Measurements from ENCODE around the gene GJB2.
"Not testable (repeated sequence)": the region's sequence is repeated elsewhere in the genome, so short reads cannot be mapped to it uniquely, and the experiment has no call there.

The GJB2 gene

DNA sequence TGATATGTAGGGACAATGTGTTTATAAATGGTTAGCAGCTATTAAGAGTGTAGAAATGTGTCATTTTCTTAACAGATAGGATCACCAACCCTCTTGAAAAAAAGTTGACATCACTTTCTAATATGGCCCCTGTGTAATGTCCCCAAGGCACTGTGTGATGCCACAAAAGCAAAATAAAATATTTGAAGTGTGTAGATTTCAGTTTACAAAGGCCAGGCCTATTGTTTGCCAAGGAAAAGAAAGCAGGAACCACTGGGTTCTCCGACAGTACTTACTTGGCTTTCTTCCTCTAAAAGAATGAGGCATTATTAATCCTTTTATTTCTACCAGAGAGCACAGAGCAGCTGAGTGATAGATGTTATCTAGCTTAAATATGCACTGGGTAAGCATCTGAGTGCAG, 21.4 kb downstream of the GJB2 start:
- DNase-seq, result no peak

DNA sequence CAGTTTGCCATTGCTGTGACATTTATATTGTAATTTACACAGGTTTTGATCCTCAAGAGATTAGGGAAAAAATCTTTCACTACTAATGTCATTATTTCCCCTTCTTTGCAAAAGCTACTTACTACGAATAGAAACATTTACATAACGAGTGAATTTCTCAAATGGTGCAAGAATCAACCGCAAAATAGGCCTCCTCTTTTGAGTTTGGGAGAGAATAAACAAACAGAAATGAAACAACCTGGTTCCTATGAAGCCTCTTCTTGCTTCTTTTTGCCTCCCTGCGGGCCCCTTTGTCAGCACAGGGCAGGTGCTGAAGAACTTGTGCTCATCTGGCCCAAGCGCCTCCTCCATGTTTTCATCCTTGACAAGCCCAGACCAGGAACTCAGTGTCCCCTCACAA, 21.8 kb downstream of the GJB2 start:
- no peak for DNase-seq

DNA sequence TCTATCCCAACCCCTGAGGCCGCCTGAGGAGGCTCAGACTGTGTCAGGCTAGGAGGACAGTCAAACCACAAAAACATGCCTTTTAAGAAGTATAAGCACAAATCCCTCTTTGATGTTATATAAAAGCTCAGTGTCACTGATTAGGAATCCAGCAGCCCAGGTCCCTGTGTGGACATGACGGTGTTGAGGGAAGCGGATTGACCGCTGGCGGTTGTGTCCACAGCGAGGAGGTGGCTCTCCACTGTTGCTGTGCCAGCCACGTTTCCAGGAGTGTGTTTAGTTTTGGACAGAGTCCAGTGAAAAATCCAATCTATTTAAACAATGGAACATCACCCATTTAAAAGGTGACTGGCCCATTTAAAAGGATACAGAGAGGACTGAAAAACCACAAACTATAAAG, 24.3 kb downstream of the GJB2 start:
- no peak for DNase-seq

DNA sequence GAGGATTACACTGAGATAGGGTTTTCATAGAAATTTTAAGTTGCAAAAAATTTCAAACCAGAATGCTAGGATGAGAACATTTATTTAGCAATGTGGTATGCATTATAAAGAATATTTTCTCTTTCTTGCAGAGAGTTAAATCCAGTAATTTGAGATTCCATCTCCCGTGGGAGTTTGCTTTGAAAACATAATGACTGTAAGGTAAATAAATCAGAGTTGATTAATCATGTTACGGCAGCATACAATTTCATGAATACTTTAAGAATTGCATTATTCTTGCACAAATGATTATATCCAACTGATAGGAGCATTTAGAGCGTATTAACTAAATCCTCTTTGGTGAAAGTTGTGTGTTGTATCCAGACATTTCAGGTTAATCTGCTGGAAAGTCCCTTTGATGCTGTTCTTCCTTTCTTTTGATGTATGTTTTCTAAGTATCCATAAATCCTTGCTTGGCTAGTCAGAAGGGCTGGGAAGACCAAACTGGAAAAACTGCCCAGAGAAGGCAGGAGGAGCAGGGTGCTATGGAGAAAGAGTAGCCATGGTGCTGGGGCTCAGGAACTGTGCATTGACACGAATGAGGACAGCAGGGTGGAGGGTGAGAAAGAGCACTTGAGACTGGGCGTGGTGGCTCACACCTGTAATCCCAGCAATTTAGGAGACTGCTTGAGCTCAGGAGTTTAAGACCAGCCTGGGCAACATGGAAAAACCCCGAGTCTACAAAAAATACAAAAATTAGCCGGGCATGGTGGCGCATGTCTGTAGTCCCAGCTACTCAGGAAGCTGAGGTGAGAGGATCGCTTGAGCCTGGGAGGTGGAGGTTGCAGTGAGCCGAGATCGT, 27.1 kb downstream of the GJB2 start:
- no peak for DNase-seq

DNA sequence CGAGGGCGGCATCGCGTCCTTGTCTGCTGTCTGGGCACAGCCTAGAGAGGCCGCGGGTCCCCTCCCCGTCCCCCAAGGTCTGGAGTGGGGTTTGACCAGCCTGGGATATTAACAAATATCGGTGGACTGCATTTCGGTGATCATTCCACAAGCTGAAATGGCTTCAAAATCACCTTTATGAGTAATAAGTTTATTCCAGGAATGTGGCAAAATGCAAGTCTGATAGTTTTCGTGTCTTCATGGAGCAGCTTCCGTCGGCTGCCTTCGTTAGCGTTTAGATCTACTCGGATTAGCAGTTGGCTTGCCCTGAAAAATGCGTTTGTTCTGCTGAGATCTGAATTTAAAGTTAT, 30.8 kb downstream of the GJB2 start:
- DNase-seq, result no peak

DNA sequence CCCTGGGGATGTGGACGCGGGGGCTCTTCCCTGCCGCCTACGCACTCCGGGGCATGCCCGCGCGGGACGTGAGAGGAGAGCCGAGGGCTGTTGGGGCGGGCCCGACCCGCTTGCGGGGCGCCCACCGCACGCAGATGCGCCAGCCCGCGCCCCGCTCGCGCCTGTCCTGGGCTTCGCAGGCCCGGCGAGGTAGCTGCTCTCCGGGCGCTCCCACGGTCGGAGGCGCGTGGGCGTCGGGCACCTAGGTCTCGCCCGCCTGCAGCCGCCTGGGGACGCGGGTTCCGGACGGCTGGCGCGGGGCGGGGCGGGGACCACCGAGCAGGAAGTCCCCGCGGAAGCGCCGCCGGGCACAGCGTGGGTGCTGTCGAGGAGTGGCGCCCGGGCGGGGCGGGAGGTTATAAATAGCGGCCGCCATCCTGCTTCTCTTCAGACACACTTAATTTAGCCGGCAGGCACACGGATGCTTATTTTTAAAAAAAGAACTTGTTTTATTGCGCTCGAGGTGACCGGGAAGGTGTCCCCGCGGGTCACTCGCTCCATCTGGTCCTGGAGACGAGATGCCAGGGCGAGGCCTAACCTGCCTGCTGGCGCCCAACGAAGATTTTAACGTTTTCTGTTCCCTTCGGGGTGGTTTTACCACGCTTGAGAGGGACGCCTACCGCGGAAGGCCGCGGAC, 31.3 kb downstream of the GJB2 start:
- DNase-seq, result no peak

DNA sequence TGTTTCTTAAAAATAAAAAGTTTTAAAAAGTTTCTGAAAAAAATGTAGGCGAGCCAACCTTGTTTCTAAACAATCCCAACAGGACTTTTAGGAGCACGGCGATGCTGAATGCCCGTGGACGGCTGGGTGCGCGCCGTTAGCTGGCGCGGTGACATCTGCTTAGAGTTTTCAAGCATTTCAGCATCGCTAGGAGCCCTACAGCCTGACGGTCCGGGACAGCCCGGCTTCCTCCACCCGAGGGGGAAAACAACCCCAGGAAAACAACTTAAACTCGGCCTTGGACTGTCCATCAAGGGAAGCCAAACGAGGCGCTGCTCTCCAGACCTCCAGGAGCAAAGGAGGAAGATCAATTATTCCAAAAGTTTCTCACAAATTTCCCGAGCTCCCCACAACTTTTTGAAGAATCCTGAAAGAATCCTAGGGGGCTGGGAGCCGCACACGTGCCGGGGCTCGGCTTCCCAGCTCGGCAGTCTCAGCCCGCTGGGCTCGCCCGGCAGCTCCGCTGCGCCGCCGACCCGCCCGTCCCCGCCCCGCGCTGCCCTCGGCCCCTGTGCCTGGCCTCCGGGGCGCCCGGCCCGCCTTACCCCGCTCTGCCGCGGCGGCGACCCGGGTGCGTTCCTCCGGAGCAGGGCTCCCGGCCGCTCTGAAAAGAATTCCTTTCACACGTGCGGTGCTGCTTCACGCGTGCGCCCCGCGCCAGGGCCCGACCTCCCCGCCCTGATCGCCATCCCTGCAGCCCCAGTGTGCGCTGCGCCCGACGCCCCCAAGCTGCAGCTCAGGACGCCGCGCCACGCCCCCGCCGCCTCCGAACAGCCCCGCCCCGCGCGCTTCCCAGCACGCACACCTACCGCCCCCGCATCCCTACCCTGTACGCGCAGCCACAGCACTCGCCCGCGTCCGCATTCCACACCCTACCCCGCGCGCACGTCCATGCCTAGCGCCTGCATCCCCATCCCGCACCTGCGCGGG, 32.1 kb downstream of the GJB2 start, which contains the start of gene GJA3:
Gene GJA3, minus strand, starts transcription at position 747 of the 969 bp plus-strand sequence. CDS start 17,764 bp downstream, outside the sequence.
- DNase-seq, result peak in 2 of 56 donors; percentile 6 to 8

DNA sequence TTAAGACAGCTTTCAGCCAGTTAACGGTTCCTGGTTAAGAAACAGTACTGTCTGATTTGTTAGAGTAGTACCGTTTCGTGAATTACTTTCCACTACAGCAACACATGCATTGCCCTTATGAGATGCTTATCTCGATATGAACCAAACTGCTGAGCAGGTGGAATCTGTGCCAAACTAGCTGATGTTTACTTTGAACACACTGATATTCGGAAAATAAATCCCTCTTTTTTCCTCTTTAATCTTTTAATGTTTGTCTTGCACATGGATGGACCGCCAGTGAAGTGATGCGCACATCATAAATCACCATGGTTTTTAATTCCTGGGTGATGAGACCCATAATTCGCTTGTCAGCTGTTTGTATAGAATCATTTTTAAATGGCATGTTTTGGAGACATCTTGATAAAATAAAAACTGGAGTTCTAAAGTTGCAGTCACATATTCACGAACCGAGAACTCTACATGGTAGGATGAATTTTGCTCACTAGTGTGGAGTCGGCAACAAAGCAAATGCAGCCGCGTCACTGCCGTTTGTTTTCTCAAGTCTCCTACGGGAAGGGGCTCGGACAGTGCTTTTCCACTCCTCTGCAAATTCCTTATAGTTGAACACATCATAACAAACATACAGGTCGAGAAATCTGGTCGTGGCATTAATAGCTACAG, 33.0 kb downstream of the GJB2 start:
- DNase-seq, result no peak

DNA sequence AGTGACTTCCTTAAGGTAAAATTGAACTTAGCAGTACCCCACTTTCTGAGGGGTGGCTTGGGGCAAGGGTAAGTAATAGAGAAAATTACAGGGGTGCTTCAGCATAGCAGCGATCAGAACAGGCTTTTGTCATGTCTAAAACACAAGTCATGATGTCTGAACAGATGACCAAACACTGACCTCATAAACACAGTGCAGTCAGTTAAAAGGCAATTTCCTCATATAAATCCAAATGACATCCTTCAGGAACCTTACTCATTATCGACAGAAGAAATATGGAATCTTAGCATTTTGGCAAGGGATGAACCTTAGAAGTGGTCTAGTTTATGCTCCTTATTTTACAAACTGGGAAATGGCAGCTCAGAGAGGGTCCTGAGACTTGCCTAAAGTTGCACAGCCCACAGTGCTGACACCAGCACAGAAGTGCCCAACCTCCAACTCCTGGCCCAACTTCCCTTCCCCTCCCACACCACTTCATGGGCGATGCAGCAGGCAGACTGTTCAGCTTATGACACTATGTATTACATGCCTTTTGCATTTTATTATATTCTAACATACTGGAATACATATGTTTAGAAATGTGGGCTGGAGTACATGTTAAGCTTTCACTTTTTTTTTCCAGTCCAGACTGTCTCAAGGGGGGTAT, 35.5 kb downstream of the GJB2 start:
- DNase-seq, result no peak

DNA sequence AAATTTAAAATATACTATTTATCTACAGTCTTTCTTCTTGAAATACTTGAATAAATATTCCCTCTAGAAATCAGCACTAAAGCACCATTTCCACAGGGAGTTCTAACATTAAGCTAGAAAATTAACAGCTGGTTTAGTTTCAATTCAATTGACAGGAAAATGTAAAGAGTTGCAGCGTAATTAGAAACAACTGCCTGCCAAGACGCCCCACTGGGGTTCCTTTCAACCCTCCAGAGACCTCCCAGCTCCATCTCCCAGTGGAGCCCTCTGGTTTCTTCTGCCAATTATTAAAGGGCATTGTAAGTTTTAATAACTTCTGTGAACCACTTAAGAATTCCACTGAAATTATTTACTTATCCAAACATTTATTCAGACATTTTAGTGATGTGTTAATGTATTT, 36.0 kb downstream of the GJB2 start:
- no peak for DNase-seq

DNA sequence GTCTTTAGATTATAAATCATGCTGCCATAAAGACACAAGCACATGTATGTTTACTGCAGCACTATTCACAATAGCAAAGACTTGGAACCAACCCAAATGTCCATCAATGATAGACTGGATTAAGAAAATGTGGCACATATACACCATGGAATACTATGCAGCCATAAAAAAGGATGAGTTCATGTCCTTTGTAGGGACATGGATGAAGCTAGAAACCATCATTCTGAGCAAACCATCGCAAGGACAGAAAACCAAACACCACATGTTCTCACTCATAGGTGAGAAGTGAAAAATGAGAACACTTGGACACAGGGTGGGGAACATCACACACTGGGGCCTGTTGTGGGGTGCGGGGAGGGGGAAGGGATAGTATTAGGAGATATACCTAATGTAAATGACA, 39.4 kb downstream of the GJB2 start:
- not testable (repeated sequence) for DNase-seq

DNA sequence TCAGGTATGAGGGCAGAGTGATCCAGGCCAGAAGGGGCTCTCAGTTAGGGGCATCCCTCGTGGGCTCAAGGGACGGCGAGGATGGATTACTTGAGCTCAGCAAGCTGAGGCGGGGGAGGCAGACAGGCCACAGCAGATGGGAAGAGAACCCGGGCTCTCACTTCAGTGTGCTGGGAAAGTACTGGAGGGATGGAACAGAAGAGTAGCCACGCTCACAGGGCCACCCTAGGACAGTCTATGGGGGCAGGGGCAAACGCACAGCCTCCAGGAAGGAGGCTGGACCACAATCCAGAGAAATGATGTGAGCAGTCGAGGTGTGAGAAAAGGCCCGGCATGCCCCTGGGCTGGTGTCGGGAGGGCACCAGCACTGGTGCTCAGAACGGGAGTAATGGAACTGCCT, 41.1 kb downstream of the GJB2 start:
- no peak for DNase-seq

DNA sequence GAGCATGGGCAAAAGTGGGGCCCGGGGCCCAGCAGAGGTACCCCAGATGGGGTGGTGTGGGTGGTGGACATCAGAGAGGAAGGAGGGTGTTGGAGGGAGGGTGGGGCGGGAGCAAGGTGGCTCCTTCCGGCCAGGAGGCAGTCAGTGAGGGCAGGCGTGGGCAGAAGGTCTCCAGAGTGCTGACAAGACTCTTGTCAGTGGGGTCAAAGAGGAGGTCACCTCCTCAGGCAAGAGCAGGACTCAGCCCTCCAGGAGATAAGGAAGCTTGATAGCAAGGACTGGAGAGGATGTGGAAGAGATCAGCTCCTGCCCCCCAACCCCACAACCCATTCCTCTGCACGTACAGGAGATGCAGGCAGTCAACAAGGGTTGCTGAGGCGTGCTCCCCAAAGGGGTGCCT, 41.7 kb downstream of the GJB2 start:
- DNase-seq, result no peak

DNA sequence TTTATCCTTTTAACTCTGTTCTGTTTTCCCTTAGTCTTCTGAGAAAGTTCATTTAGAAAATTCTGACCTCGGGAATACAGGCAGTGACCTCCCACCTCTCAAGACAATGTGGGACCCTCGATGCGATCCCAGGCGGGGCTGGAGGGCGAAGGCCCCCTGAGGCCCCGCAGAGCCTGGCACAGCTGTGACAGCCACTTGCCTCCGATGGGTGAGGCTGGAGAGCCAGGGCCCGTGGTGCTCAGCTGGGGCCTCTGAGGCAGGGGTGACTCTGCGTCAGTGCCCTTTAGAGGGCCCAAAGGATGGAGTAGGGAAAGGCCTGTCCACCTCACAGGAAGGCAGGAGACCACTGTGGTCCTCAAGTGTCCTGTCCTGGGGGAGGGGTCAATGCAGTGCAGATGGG, 42.2 kb downstream of the GJB2 start:
- no peak for DNase-seq

DNA sequence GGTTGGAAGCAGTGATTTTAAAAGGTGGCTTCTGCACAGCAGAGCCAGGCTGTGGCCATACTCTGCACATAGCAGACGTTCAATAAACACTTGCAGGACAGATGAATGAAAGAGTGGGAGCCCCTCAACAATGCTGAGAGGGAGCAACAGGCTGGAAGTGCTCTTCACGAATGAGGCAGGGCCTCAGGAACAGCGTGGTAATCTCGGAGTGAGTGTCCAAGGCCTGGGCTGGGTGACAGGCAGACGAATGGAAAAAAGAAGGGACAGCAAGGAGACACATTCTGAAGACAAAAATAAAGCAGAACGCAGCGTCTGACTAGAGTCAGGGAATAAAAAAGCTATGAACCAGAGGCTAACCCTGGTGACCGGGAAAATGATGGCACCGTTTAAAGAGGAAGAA, 43.0 kb downstream of the GJB2 start:
- DNase-seq, result no peak

DNA sequence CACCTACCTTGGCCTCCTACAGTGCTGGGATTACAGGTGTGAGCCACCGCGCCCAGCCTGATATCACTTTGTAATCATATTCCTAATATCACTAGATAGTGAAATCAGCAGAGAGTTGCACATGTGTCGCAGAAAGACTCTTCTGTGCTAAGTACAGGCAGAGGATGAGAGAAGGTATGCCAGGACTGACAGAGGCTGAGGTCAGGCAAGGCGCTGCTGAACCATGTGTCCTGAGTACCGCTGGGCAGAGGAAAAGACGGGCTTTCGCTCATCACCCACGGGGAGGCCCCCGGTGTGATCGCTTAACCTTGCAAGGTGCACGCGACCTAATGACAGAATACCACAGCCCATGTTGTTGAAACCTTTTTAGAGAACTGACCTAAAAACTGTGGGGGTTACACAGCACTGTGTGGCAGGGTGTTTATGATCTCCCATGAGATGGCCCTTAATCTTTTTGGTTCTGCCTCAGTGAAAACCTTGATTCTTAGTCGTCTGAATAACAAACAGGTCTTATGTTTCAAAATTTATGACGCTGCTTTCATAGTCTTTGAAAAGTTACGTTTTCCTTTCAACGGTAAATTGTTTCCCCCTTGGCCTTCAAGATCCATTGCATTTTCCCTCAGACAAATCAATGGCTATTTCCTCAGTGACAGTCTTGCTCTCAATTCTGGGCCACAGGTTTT, 44.1 kb downstream of the GJB2 start:
- DNase-seq, result no peak

DNA sequence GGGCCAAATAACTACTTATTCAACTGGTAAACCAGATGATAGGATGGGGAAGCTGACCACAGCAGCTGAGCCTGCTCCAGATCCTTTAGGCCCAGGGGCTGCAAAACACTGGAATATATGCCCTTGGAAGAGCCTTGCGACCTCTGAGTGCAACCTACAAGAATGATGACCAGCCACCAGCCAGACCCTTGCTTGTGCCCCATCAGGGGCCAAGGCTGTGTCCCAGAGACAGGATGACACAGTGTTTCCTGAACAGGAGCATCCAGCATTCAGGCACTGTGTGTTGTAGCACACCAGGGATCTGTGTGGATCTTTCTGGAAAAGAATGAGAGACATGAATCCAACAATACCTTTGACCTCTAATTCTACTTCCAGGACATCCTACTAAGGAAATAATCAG, 46.4 kb downstream of the GJB2 start:
- DNase-seq, result no peak

DNA sequence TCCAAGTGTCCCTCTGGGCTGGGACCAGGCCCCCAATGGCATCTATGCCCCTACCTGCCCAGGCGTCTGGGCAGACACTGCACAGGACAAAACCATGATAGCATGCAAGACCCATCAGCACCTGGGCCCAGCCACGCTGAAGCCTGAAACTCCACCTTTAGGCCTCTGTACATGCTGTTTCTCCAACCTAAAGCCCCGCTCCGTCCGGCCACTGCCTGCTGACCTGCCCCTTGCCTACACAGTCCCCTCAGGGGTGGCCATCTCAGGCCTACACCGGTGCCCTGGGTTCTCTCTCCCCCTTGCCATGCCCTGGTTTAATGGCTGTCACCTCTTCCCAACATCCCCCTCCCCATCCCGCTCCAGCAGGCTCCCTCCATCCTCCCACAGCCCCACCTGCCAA, 47.2 kb downstream of the GJB2 start:
- DNase-seq, result no peak

DNA sequence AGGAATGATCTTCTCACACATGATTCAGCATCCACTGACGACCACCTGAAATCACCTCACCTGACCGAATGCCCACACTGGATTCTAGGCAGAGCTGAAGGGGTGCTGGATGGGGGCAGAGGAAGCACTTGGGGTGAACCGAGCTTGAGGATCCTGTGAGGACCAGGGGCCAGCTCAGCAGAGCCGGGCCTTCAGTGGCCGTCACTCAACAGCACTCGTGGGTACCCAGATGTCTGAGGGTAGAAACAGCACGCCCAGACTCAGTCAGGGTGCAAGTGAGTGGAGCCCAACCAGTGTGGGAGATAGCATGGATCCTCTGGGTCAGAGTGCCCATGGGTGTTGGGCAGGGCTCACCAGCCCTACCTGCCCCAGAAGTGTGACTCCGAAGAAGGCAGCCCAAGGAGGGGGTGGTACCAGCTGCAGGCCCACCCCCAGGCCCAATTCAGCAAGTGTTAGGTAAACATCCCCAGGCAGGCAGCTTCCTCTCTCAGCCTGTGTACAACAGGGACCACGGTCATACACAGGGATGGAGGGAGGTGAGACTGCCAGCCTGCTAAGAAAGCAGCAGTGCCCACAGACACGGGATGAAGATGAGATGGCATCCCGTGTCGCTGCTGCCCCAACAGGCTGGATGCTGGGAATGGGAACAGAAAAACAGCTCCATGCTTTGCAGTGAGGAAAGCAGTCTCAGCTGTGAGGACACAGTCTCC, 48.4 kb downstream of the GJB2 start:
- no peak for DNase-seq

Data from amygdala (tissue), 56 donors.